GM06990 (cell line): ENCODE data around the gene PCDHB7.
"Not testable (repeated sequence)": the region's sequence is repeated elsewhere in the genome, so short reads cannot be mapped to it uniquely, and the experiment has no call there.

Source experiments
- DNase-seq: peaks from one replicate; pipeline ENCODE4 v3.0.0-alpha.2; 2011; ENCODE audit not compliant: insufficient read length; ENCODE audit errors: extremely low read depth
- H3K27me3 ChIP-seq: replicated peaks from 2 replicates; pipeline ENCODE4 v1.6.0; 2011; ENCODE audit warnings: low read length; ENCODE audit not compliant: control insufficient read depth, insufficient read depth
- H3K36me3 ChIP-seq: 2 replicates; pipeline ENCODE4 v1.5.1; 2011; ENCODE audit warnings: low read length; ENCODE audit not compliant: control insufficient read depth, insufficient read depth
- H3K4me3 ChIP-seq: replicated peaks from 2 replicates; pipeline ENCODE4 v1.5.1; 2011; ENCODE audit warnings: low read depth, mild to moderate bottlenecking, control low read depth, low read length
- CTCF ChIP-seq: IDR thresholded peaks from 2 replicates; pipeline ENCODE4 v1.5.1; 2011; ENCODE audit warnings: low read length, control low read depth, mild to moderate bottlenecking, inconsistent platforms; ENCODE audit not compliant: insufficient read depth, poor library complexity, severe bottlenecking

The PCDHB7 gene

GRCh38 chr5:141175933-141176332, 3.5 kb downstream of the PCDHB7 start:
- DNase-seq = no peak
- no peak overlapping the region for H3K4me3 ChIP-seq
- no peak for TF ChIP-seq CTCF
- H3K27me3 ChIP-seq = no peaks in the 10 kb centered on the region
- H3K36me3 ChIP-seq = no peaks in the 10 kb centered on the region

DNA sequence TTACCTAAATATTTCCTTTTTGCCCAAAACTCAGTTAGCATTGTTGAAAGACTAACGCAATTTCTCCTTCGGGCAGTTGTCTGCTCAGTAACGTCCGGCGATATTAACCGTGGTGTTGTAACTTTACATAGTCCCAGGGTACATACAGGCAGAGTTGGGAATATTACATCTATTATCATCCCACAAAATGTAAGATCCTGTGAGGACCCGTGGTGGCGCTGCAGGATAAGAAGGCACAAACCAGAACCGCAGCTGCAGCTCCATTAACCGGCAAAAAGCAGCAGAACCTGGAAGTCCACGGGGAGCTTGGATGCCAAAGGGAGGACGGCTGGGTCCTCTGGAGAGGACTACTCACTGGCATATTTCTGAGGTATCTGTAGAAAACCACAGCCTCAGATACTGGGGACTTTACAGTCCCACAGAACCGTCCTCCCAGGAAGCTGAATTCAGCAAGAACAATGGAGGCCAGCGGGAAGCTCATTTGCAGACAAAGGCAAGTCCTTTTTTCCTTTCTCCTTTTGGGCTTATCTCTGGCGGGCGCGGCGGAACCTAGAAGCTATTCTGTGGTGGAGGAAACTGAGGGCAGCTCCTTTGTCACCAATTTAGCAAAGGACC, 5.2 kb downstream of the PCDHB7 start, which contains the start of gene PCDHB8:
TSS of gene PCDHB8 (plus strand) at position 214 of the 615 bp plus-strand sequence. CDS start at position 459, 245 bp downstream.
- H3K4me3 ChIP-seq, H3K36me3 ChIP-seq, H3K27me3 ChIP-seq, DNase-seq: not testable (repeated sequence)

DNA sequence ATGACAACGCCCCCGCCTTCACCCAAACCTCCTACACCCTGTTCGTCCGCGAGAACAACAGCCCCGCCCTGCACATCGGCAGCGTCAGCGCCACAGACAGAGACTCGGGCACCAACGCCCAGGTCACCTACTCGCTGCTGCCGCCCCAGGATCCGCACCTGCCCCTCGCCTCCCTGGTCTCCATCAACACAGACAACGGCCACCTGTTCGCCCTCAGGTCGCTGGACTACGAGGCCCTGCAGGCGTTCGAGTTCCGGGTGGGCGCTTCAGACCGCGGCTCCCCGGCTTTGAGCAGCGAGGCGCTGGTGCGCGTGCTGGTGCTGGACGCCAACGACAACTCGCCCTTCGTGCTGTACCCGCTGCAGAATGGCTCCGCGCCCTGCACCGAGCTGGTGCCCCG, 6.9 kb downstream of the PCDHB7 start:
- H3K36me3 ChIP-seq, H3K4me3 ChIP-seq, H3K27me3 ChIP-seq, DNase-seq: not testable (repeated sequence)

DNA sequence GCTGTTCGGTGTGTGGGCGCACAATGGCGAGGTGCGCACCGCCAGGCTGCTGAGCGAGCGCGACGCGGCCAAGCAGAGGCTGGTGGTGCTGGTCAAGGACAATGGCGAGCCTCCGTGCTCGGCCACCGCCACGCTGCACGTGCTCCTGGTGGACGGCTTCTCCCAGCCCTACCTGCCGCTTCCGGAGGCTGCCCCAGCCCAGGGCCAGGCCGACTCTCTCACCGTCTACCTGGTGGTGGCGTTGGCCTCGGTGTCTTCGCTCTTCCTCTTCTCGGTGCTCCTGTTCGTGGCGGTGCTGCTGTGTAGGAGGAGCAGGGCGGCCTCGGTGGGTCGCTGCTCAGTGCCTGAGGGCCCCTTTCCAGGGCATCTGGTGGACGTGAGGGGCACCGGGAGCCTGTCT, 7.4 kb downstream of the PCDHB7 start:
- not testable (repeated sequence) for DNase-seq, H3K27me3 ChIP-seq, H3K4me3 ChIP-seq, H3K36me3 ChIP-seq

- DNase-seq = no peak
- Histone ChIP-seq H3K36me3 (no peaks in the 10 kb centered on the region), H3K4me3 (no peak overlapping the region), H3K27me3 (no peaks in the 10 kb centered on the region)
- TF ChIP-seq CTCF = no peak
These were observed 7.9 kb downstream of the PCDHB7 start for GRCh38 chr5:141180313-141180712.

- no peak for DNase-seq
- H3K36me3 ChIP-seq = no peaks in the 10 kb centered on the region
- H3K27me3 ChIP-seq = no peaks in the 10 kb centered on the region
- TF ChIP-seq CTCF = no peak
- H3K4me3 ChIP-seq = no peak within 1 kb of the TSS
These were observed 9.8 kb downstream of the PCDHB7 start, which contains the start of gene PCDHB16 for GRCh38 chr5:141182248-141182647. Gene PCDHB16, plus strand, starts transcription at chr5:141182387. Its CDS starts 173 bp downstream, at chr5:141182560.

DNA sequence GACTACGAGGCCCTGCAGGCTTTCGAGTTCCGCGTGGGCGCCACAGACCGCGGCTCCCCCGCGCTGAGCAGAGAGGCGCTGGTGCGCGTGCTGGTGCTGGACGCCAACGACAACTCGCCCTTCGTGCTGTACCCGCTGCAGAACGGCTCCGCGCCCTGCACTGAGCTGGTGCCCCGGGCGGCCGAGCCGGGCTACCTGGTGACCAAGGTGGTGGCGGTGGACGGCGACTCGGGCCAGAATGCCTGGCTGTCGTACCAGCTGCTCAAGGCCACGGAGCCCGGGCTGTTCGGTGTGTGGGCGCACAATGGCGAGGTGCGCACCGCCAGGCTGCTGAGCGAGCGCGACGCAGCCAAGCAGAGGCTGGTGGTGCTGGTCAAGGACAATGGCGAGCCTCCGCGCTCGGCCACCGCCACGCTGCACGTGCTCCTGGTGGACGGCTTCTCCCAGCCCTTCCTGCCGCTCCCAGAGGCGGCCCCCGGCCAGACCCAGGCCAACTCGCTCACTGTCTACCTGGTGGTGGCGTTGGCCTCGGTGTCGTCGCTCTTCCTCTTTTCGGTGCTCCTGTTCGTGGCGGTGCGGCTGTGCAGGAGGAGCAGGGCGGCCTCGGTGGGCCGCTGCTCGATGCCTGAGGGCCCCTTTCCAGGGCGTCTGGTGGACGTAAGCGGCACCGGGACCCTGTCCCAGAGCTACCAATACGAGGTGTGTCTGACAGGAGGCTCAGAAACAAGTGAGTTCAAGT, 11.8 kb downstream of the PCDHB7 start:
- H3K27me3 ChIP-seq, H3K4me3 ChIP-seq, H3K36me3 ChIP-seq, DNase-seq: not testable (repeated sequence)
